Neural cell (in vitro differentiated cells): Measurements from ENCODE around the gene INAVA. TPM values are rescaled to one million over a fixed set of nuclear protein-coding genes. Genes with fewer than 3 reads are reported as not detected.

Experiments
- H2AFZ ChIP-seq: fragments of 200-600, 300-800 bp; sonication (generic), shearing (Covaris generic); 2 replicates; pipeline ENCODE4 v1.6.0; 2014; ENCODE audit warnings: low read depth, mild to moderate bottlenecking, antibody characterized with exemption, low read length, moderate library complexity
- H3F3A ChIP-seq: fragments of 200-600 bp; shearing (Covaris generic); 2 replicates; pipeline ENCODE4 v1.6.1; 2016; ENCODE audit warnings: mild to moderate bottlenecking, moderate library complexity, mixed read lengths, antibody characterized with exemption, low read length; ENCODE audit not compliant: insufficient read depth, poor library complexity, severe bottlenecking
- H3K27ac ChIP-seq: fragments of 200-600, 300-800 bp; sonication (generic), shearing (Covaris generic); 2 replicates; pipeline ENCODE4 v1.5.1; 2014; ENCODE audit warnings: mild to moderate bottlenecking, low read length, moderate library complexity
- H3K27me3 ChIP-seq: fragments of 300-800, 200-600 bp; sonication (generic), shearing (Covaris generic); 2 replicates; pipeline ENCODE4 v1.6.0; 2014; ENCODE audit warnings: mild to moderate bottlenecking, low read depth, low read length, moderate library complexity; ENCODE audit not compliant: insufficient read depth
- H3K36me3 ChIP-seq: fragments of 300-800, 200-600 bp; sonication (generic), shearing (Covaris generic); 2 replicates; pipeline ENCODE4 v1.5.1; 2014; ENCODE audit warnings: mild to moderate bottlenecking, antibody characterized with exemption, low read length, moderate library complexity; ENCODE audit not compliant: insufficient read depth
- H3K4me2 ChIP-seq: fragments of 300-800, 200-600 bp; sonication (generic), shearing (Covaris generic); 2 replicates; pipeline ENCODE4 v1.6.0; 2014; ENCODE audit warnings: mild to moderate bottlenecking, low read length
- H3K4me3 ChIP-seq: fragments of 300-800, 200-600 bp; sonication (generic), shearing (Covaris generic); 2 replicates; pipeline ENCODE4 v1.5.1; 2014; ENCODE audit warnings: mild to moderate bottlenecking, low read length, moderate library complexity
- H3K79me2 ChIP-seq: fragments of 200-600 bp; shearing (Covaris generic); replicated peaks from 2 replicates; pipeline ENCODE4 v1.6.0; 2014; ENCODE audit warnings: mild to moderate bottlenecking, low read length, moderate library complexity; ENCODE audit not compliant: insufficient read depth
- H3K9ac ChIP-seq: fragments of 300-800, 200-600 bp; sonication (generic), shearing (Covaris generic); 2 replicates; pipeline ENCODE4 v1.6.1; 2016; ENCODE audit warnings: mild to moderate bottlenecking, low read length, mixed read lengths
- H3K9me2 ChIP-seq: fragments of 200-600 bp; shearing (Covaris generic); 2 replicates; pipeline ENCODE4 v1.6.1; 2016; ENCODE audit warnings: mild to moderate bottlenecking, low read length, mixed read lengths; ENCODE audit not compliant: insufficient read depth
- H3K9me3 ChIP-seq: fragments of 200-600, 300-800 bp; sonication (generic), shearing (Covaris generic); 2 replicates; pipeline ENCODE4 v1.6.1; 2016; ENCODE audit warnings: mild to moderate bottlenecking, mixed run types, low read length, moderate library complexity, mixed read lengths
- H4K20me1 ChIP-seq: fragments of 200-600 bp; shearing (Covaris generic); 2 replicates; pipeline ENCODE4 v1.6.1; 2016; ENCODE audit warnings: mild to moderate bottlenecking, mixed run types; ENCODE audit not compliant: insufficient read depth
- CTCF ChIP-seq: fragments of 450-650 bp; IDR thresholded peaks from 2 replicates; pipeline ENCODE4 v1.5.1; 2014; ENCODE audit warnings: antibody characterized with exemption, mild to moderate bottlenecking, moderate library complexity; ENCODE audit not compliant: poor library complexity, severe bottlenecking
- EP300 ChIP-seq: fragments of 450-650 bp; conservative IDR thresholded peaks from 2 replicates; pipeline ENCODE4 v1.6.1; 2014; ENCODE audit warnings: antibody characterized with exemption, mild to moderate bottlenecking, moderate library complexity; ENCODE audit not compliant: poor library complexity, severe bottlenecking
- EZH2 ChIP-seq: fragments of 200-600, 300-800 bp; shearing (Covaris generic), sonication (generic); IDR thresholded peaks from 2 replicates; pipeline ENCODE4 v1.6.1; 2014; ENCODE audit warnings: antibody characterized with exemption, low read length, borderline replicate concordance, mild to moderate bottlenecking; ENCODE audit not compliant: insufficient read depth, poor library complexity, severe bottlenecking
- MXI1 ChIP-seq: fragments of 450-650 bp; conservative IDR thresholded peaks from 2 replicates; pipeline ENCODE4 v1.6.1; 2014; ENCODE audit warnings: antibody characterized with exemption, mild to moderate bottlenecking; ENCODE audit not compliant: poor library complexity, severe bottlenecking
- POLR2AphosphoS5 ChIP-seq: IDR thresholded peaks from 2 replicates; pipeline ENCODE4 v1.6.1; 2012
- RAD21 ChIP-seq: fragments of 450-650 bp; conservative IDR thresholded peaks from 2 replicates; pipeline ENCODE4 v1.6.1; 2014; ENCODE audit warnings: antibody characterized with exemption, mild to moderate bottlenecking, moderate library complexity
- REST ChIP-seq: IDR thresholded peaks from 2 replicates; pipeline ENCODE4 v1.6.1; 2012; ENCODE audit warnings: borderline replicate concordance
- SMC3 ChIP-seq: fragments of 450-650 bp; conservative IDR thresholded peaks from 2 replicates; pipeline ENCODE4 v1.6.1; 2014; ENCODE audit warnings: antibody characterized with exemption, mild to moderate bottlenecking, moderate library complexity; ENCODE audit not compliant: poor library complexity
- TAF1 ChIP-seq: IDR thresholded peaks from 2 replicates; pipeline ENCODE4 v1.6.1; 2012; ENCODE audit warnings: low read depth
- polyA plus RNA-seq: library from polyadenylated mRNA; depleted of rRNA; stranded (reverse); fragments of >200 nt; gene quantifications from 2 replicates; pipeline ENCODE4 v1.2.3, GENCODE V29; 2014

INAVA gene
- polyA plus RNA-seq, 1 donor from 2014 or later, result 1.3 TPM

DNA sequence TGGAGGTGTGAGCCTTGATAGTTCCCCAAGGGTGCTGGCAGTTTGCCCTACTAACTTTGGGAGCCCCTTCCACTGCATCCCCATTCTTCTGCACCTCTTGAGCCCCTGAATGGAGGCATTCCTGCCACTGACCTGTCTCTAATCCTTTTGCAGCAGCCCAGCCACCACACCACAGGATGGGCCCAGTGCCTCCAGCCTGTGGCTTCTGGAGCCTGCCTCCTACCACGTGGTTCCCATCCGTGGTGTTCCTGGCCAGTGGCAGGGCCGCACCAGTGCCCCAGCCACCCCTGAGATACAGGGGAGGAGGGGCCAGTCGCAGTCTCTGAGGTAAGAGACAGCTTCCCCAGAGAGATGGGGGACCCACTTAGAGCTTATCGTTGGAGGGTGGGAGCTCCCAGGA, 14.4 kb downstream of the INAVA start:
- Histone ChIP-seq H3K9me3 (no peaks in the 10 kb centered on the region), H3F3A (no peaks in the 10 kb centered on the region), H3K4me3 (no peak overlapping the region), H3K79me2 (no peaks in the 10 kb centered on the region), H3K9ac (no peak overlapping the region), H3K27me3 (no peaks in the 10 kb centered on the region), H3K27ac (no peak overlapping the region), H3K4me2 (no peak overlapping the region), H2AFZ (no peak overlapping the region), H4K20me1 (no peaks in the 10 kb centered on the region), H3K36me3 (no peaks in the 10 kb centered on the region), H3K9me2 (no peaks in the 10 kb centered on the region)
- no peak for TF ChIP-seq EP300
- TF ChIP-seq REST, result no peak
- no peak for TF ChIP-seq RAD21
- no peak for TF ChIP-seq TAF1
- TF ChIP-seq EZH2, result no peak
- TF ChIP-seq CTCF, result no peak
- TF ChIP-seq SMC3, result no peak
- no peak for TF ChIP-seq POLR2AphosphoS5
- TF ChIP-seq MXI1, result no peak

DNA sequence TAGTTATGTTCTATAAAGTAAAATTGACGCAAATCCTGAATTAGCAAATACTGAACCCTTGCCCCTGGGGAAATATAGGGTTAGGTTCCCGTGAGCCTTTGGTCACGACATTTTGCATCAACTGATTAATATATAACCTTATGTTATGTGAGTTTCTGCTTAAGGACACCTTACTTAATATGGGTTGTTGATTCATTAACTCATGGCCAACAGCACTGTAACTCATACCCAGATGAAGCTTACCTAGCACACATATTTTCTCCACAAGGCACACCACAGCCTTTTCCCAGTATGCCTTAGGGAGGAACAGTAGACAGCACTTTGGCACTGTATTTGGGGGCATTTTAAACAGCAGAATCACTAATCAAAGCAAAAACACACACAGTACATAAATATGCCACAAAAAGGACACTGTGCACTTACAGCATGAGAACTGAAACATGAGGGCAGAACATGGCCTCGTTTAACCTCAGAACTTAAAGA, 15.1 kb downstream of the INAVA start:
- H3K9me3 ChIP-seq, result no peaks in the 10 kb centered on the region
- no peak overlapping the region for H2AFZ ChIP-seq
- H3K36me3 ChIP-seq, result no peaks in the 10 kb centered on the region
- no peaks in the 10 kb centered on the region for H4K20me1 ChIP-seq
- no peak overlapping the region for H3K4me3 ChIP-seq
- H3K27me3 ChIP-seq, result no peaks in the 10 kb centered on the region
- TF ChIP-seq SMC3 (no peak), TAF1 (no peak), EP300 (no peak), RAD21 (no peak), POLR2AphosphoS5 (no peak), MXI1 (no peak), REST (no peak)
- H3K9ac ChIP-seq, result no peak overlapping the region
- no peaks in the 10 kb centered on the region for H3K79me2 ChIP-seq
- no peaks in the 10 kb centered on the region for H3F3A ChIP-seq
- H3K27ac ChIP-seq, result no peak overlapping the region
- H3K4me2 ChIP-seq, result no peak overlapping the region
- H3K9me2 ChIP-seq, result no peaks in the 10 kb centered on the region
